ENCODE data around the gene OR5AU1.

GRCh38 chr14:21199611-21200560 is 44.0 kb upstream of the OR5AU1 start:
- TF ChIP-seq CTCF (IDR thresholded peaks at IDR 0.05) (no peak), HOXA7 (CRISPR knock-in tag; IDR thresholded peaks at IDR 0.05) (peak; percentile 46; the same call in 1 of the 2 replicates), TP53 (CRISPR knock-in tag; IDR thresholded peaks at IDR 0.05) (no peak), POLR2A (IDR thresholded peaks at IDR 0.05; ENCODE audit: low read length) (no peak), NPAS2 (CRISPR knock-in tag; IDR thresholded peaks at IDR 0.05; ENCODE audit: borderline replicate concordance) (no peak), MAZ (IDR thresholded peaks at IDR 0.05; ENCODE audit: borderline replicate concordance, low read depth, low read length) (no peak), HOXB13 (CRISPR knock-in tag; IDR thresholded peaks at IDR 0.05; ENCODE audit: low read depth) (no peak), MAX (IDR thresholded peaks at IDR 0.05) (no peak)
